HepG2 (cell line): ENCODE measurements around the gene SMARCAD1. TPM values are rescaled to one million over a fixed set of nuclear protein-coding genes. Genes with fewer than 3 reads are reported as not detected.

Source experiments
- ARID2 ChIP-seq: sonication (generic); formaldehyde crosslinking; IDR thresholded peaks from 2 replicates; pipeline ENCODE4 v1.8.1; 2022; ENCODE audit warnings: mild to moderate bottlenecking, missing genetic modification reagents, borderline replicate concordance
- ARNT2 ChIP-seq: sonication (generic); formaldehyde crosslinking; IDR thresholded peaks from 2 replicates; pipeline ENCODE4 v1.8.0; 2022; ENCODE audit warnings: mild to moderate bottlenecking, low read depth, missing genetic modification reagents, moderate library complexity
- NCOR1 ChIP-seq: fragments of 200-600 bp; sonication (generic); IDR thresholded peaks from 2 replicates; pipeline ENCODE4 v1.7.0; 2017; ENCODE audit warnings: antibody characterized with exemption, low read length, borderline replicate concordance
- NFIC ChIP-seq: IDR thresholded peaks from 2 replicates; pipeline ENCODE4 v1.6.1; 2012; ENCODE audit warnings: mild to moderate bottlenecking, low read length, inconsistent platforms
- NFKBIZ ChIP-seq: IDR thresholded peaks from 2 replicates; pipeline ENCODE4 v1.6.1; 2018; ENCODE audit warnings: missing genetic modification reagents, missing compliant biosample characterization
- SKI ChIP-seq: fragments of 450-650 bp; IDR thresholded peaks from one replicate; pipeline ENCODE4 v1.6.1; 2018; ENCODE audit warnings: mild to moderate bottlenecking; ENCODE audit not compliant: partially characterized antibody
- SRSF1 ChIP-seq: fragments of 200-400 bp; formaldehyde crosslinking; optimal IDR thresholded peaks from 2 replicates; pipeline ENCODE3; 2017; ENCODE audit warnings: mild to moderate bottlenecking, low read depth, low read length, moderate library complexity
- ZFP1 ChIP-seq: IDR thresholded peaks from 2 replicates; pipeline ENCODE4 v1.6.1; 2016
- ZNF326 ChIP-seq: sonication (generic); formaldehyde crosslinking; IDR thresholded peaks from 2 replicates; pipeline ENCODE4 v1.4.0; 2020; ENCODE audit warnings: missing genetic modification reagents, borderline replicate concordance
- ZNF468 ChIP-seq: sonication (generic); formaldehyde crosslinking; IDR thresholded peaks from 2 replicates; pipeline ENCODE4 v1.8.0; 2022; ENCODE audit warnings: mild to moderate bottlenecking, moderate library complexity, missing genetic modification reagents
- ZNF546 ChIP-seq: sonication (generic); formaldehyde crosslinking; conservative IDR thresholded peaks from 2 replicates; pipeline ENCODE4 v1.8.1; 2023; ENCODE audit warnings: mild to moderate bottlenecking, missing genetic modification reagents
- ZNF607 ChIP-seq: sonication (generic); formaldehyde crosslinking; IDR thresholded peaks from 2 replicates; pipeline ENCODE4 v1.5.1; 2020; ENCODE audit warnings: missing genetic modification reagents, mild to moderate bottlenecking, borderline replicate concordance
- polyA plus RNA-seq, 8 experiments: library from polyadenylated mRNA; depleted of rRNA in 3 of 8; stranded (reverse) in 7 of 8; unstranded in 1 of 8; fragments of >200 nt; fragmentation: Illumina TruSeq in 4 of 8; extraction: Trizol in 4 of 8; gene quantifications; 2 replicates each; pipeline versions ENCODE4 v1.2.1 to v1.2.3, GENCODE V29; 2011 to 2016; ENCODE audit warnings: low read depth in 4 of 8, missing spikeins in 1 of 8, mixed read lengths in 1 of 8; ENCODE audit not compliant: insufficient read depth in 1 of 8
- total RNA-seq, 5 experiments: library from RNA; depleted of rRNA; stranded (reverse); fragments of >200 nt; fragmentation: Illumina TruSeq; extraction: Trizol; gene quantifications; 2 replicates each; pipeline ENCODE4 v1.2.3, GENCODE V29; 2016; ENCODE audit warnings: low read depth in 1 of 5
- TF ChIP-seq, protein P1 (sequence below): sonication (generic); formaldehyde crosslinking; IDR thresholded peaks from 2 replicates; pipeline ENCODE4 v1.4.0; 2020; ENCODE audit warnings: missing genetic modification reagents, mild to moderate bottlenecking, borderline replicate concordance
- TF ChIP-seq, protein P2 (sequence below): IDR thresholded peaks from 2 replicates; pipeline ENCODE4 v1.6.1; 2012; ENCODE audit warnings: low read depth, low read length, improper control_type of control experiment
- TF ChIP-seq, protein P3 (sequence below): sonication (generic); formaldehyde crosslinking; IDR thresholded peaks from 2 replicates; pipeline ENCODE4 v1.9.0; 2022; ENCODE audit warnings: missing genetic modification reagents, mild to moderate bottlenecking, borderline replicate concordance
- TF ChIP-seq, protein P4 (sequence below): sonication (generic); formaldehyde crosslinking; IDR thresholded peaks from 2 replicates; pipeline ENCODE4 v1.8.0; 2022; ENCODE audit warnings: mild to moderate bottlenecking, missing genetic modification reagents; ENCODE audit not compliant: insufficient replicate concordance
- TF ChIP-seq, protein P5 (sequence below): sonication (generic); formaldehyde crosslinking; IDR thresholded peaks from 2 replicates; pipeline ENCODE4 v1.9.0; 2021; ENCODE audit warnings: missing genetic modification reagents, borderline replicate concordance

Gene SMARCAD1
- total and polyA plus RNA-seq, 2 of the 13 experiments (the other 11 are each of a cell fraction or from before 2014, with no cell fraction given): 18.2 to 35.9 TPM

DNA sequence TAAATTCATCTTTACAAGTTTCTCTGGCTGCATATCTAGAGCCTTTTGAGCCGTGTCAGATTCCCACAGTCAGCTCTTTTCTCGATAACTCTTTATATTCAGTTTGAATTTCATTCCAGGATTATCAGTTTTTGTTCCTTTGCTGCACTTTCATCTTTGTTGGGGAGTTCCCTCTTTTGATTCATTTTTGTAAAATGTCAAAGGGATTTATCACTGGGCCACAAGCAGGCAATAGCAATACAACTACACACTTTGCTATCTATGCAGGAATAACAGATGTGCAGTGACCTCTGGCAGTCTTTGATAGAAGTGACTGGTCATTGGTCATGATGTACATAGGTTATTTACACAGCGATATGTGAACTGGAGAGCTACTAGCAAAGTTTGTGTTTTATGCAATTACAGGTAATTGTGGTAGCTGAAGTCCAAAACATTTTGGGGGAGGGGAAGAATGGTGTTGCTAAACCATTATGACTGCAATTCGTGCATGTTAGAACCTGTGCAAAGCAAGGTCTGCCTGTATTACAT is 91.1 kb downstream of the SMARCAD1 start (continued):
- peak; percentile 55; the same call in 1 of the 2 replicates for TF ChIP-seq NFIC
- TF ChIP-seq, protein P1, sequence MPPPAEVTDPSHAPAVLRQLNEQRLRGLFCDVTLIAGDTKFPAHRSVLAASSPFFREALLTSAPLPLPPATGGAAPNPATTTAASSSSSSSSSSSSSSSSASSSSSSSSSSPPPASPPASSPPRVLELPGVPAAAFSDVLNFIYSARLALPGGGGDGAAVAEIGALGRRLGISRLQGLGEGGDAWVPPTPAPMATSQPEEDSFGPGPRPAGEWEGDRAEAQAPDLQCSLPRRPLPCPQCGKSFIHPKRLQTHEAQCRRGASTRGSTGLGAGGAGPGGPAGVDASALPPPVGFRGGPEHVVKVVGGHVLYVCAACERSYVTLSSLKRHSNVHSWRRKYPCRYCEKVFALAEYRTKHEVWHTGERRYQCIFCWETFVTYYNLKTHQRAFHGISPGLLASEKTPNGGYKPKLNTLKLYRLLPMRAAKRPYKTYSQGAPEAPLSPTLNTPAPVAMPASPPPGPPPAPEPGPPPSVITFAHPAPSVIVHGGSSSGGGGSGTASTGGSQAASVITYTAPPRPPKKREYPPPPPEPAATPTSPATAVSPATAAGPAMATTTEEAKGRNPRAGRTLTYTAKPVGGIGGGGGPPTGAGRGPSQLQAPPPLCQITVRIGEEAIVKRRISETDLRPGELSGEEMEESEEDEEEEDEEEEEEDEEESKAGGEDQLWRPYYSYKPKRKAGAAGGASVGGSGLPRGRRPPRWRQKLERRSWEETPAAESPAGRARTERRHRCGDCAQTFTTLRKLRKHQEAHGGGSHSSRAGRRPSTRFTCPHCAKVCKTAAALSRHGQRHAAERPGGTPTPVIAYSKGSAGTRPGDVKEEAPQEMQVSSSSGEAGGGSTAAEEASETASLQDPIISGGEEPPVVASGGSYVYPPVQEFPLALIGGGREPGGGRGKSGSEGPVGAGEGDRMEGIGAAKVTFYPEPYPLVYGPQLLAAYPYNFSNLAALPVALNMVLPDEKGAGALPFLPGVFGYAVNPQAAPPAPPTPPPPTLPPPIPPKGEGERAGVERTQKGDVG (CRISPR knock-in tag): no peak
- TF ChIP-seq, protein P2, sequence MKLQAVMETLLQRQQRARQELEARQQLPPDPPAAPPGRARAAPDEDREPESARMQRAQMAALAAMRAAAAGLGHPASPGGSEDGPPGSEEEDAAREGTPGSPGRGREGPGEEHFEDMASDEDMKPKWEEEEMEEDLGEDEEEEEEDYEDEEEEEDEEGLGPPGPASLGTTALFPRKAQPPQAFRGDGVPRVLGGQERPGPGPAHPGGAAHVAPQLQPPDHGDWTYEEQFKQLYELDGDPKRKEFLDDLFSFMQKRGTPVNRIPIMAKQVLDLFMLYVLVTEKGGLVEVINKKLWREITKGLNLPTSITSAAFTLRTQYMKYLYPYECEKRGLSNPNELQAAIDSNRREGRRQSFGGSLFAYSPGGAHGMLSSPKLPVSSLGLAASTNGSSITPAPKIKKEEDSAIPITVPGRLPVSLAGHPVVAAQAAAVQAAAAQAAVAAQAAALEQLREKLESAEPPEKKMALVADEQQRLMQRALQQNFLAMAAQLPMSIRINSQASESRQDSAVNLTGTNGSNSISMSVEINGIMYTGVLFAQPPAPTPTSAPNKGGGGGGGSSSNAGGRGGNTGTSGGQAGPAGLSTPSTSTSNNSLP: peak; percentile 81; the same call in 1 of the 2 replicates
- TF ChIP-seq ZNF326 (CRISPR knock-in tag): no peak
- TF ChIP-seq ARNT2 (CRISPR knock-in tag): no peak
- TF ChIP-seq, protein P3, sequence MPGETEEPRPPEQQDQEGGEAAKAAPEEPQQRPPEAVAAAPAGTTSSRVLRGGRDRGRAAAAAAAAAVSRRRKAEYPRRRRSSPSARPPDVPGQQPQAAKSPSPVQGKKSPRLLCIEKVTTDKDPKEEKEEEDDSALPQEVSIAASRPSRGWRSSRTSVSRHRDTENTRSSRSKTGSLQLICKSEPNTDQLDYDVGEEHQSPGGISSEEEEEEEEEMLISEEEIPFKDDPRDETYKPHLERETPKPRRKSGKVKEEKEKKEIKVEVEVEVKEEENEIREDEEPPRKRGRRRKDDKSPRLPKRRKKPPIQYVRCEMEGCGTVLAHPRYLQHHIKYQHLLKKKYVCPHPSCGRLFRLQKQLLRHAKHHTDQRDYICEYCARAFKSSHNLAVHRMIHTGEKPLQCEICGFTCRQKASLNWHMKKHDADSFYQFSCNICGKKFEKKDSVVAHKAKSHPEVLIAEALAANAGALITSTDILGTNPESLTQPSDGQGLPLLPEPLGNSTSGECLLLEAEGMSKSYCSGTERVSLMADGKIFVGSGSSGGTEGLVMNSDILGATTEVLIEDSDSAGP (CRISPR knock-in tag): no peak
- TF ChIP-seq SKI: peak; percentile 46
- TF ChIP-seq NFKBIZ (CRISPR knock-in tag): no peak
- TF ChIP-seq ZNF607 (CRISPR knock-in tag): no peak
- TF ChIP-seq NCOR1: peak; percentile 79; the same call in 1 of the 2 replicates
- TF ChIP-seq SRSF1: no peak
- TF ChIP-seq, protein P4, sequence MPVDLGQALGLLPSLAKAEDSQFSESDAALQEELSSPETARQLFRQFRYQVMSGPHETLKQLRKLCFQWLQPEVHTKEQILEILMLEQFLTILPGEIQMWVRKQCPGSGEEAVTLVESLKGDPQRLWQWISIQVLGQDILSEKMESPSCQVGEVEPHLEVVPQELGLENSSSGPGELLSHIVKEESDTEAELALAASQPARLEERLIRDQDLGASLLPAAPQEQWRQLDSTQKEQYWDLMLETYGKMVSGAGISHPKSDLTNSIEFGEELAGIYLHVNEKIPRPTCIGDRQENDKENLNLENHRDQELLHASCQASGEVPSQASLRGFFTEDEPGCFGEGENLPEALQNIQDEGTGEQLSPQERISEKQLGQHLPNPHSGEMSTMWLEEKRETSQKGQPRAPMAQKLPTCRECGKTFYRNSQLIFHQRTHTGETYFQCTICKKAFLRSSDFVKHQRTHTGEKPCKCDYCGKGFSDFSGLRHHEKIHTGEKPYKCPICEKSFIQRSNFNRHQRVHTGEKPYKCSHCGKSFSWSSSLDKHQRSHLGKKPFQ (CRISPR knock-in tag): no peak
- TF ChIP-seq ZNF546 (CRISPR knock-in tag): no peak
- TF ChIP-seq, protein P5, sequence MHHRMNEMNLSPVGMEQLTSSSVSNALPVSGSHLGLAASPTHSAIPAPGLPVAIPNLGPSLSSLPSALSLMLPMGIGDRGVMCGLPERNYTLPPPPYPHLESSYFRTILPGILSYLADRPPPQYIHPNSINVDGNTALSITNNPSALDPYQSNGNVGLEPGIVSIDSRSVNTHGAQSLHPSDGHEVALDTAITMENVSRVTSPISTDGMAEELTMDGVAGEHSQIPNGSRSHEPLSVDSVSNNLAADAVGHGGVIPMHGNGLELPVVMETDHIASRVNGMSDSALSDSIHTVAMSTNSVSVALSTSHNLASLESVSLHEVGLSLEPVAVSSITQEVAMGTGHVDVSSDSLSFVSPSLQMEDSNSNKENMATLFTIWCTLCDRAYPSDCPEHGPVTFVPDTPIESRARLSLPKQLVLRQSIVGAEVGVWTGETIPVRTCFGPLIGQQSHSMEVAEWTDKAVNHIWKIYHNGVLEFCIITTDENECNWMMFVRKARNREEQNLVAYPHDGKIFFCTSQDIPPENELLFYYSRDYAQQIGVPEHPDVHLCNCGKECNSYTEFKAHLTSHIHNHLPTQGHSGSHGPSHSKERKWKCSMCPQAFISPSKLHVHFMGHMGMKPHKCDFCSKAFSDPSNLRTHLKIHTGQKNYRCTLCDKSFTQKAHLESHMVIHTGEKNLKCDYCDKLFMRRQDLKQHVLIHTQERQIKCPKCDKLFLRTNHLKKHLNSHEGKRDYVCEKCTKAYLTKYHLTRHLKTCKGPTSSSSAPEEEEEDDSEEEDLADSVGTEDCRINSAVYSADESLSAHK (CRISPR knock-in tag): no peak
- no peak for TF ChIP-seq ZFP1 (CRISPR knock-in tag)
- no peak for TF ChIP-seq ZNF468 (CRISPR knock-in tag)
- TF ChIP-seq ARID2: no peak
